ENCODE data around the gene OR10AG1. TPM values are rescaled to one million over a fixed set of nuclear protein-coding genes. Genes with fewer than 3 reads are reported as not detected.

The OR10AG1 gene
- total and polyA plus RNA-seq, 2 of the 8 experiments (the other 6 are each of a cell fraction or from before 2014, with no cell fraction given) = not detected

GRCh38 chr11:55970935-55971334 lies 1.2 kb upstream of the OR10AG1 start:
- Histone ChIP-seq H3K14ac (ENCODE audit: insufficient read length) (no peak overlapping the region), H2AFZ (ENCODE audit: low read length) (no peak overlapping the region), H3K23ac (ENCODE audit: insufficient read length) (no peak overlapping the region), H3K9ac (replicated peaks in 1 of 4; ENCODE audit: extremely low read depth in 1 of 4, low read depth in 3 of 4, low read length in 3 of 4) (no peak overlapping the region), H2BK12ac (ENCODE audit: low read depth, low read length) (no peak overlapping the region), H2BK5ac (ENCODE audit: low read depth, low read length) (no peak overlapping the region), H2AK5ac (ENCODE audit: low read depth, low read length) (no peak overlapping the region), H3K9me3 (ENCODE audit: insufficient read depth in 2 of 2, low read depth in 1 of 2, low read length in 1 of 2) (no peaks in the 10 kb centered on the region), H3K27ac (ENCODE audit: low read depth, low read length) (no peak overlapping the region), H3K18ac (ENCODE audit: extremely low read depth, low read length) (no peak overlapping the region), H3K79me1 (ENCODE audit: low read depth, low read length) (no peaks in the 10 kb centered on the region), H3K56ac (replicated peaks; ENCODE audit: insufficient read length, low read depth, low read length) (no peak overlapping the region), H3K4me3 (ENCODE audit: extremely low read depth in 1 of 4, insufficient read depth in 2 of 4, low read depth in 3 of 4, low read length in 4 of 4) (no peak overlapping the region), H3K4me2 (ENCODE audit: insufficient read depth in 1 of 2, low read depth in 2 of 2, low read length in 2 of 2) (no peak overlapping the region), H3K4ac (replicated peaks; ENCODE audit: insufficient read length, low read depth, low read length) (no peak overlapping the region), H3K23me2 (ENCODE audit: low read depth, low read length) (no peaks in the 10 kb centered on the region), H2BK20ac (ENCODE audit: low read length) (no peak overlapping the region), H4K8ac (ENCODE audit: extremely low read depth, insufficient read depth, low read length) (no peak overlapping the region; the same call in 1 of the 2 replicates), H3K36me3 (ENCODE audit: control insufficient read depth in 2 of 4, insufficient read depth in 4 of 4, low read length in 3 of 4) (no peaks in the 10 kb centered on the region), H3K79me2 (ENCODE audit: control insufficient read depth in 1 of 2, insufficient read depth in 2 of 2, low read length in 2 of 2) (no peaks in the 10 kb centered on the region), H4K91ac (replicated peaks; ENCODE audit: insufficient read length, low read length) (no peak overlapping the region), H3K4me1 (replicated peaks in 1 of 4; ENCODE audit: control insufficient read depth in 3 of 4, insufficient read depth in 4 of 4, low read length in 3 of 4) (no peaks in the 10 kb centered on the region; a peak in 1 of 7 replicates), H3K27me3 (replicated peaks in 1 of 4; ENCODE audit: control insufficient read depth in 3 of 4, extremely low read depth in 1 of 4, insufficient read depth in 3 of 4, low read length in 3 of 4) (no peaks in the 10 kb centered on the region), H4K5ac (ENCODE audit: insufficient read length, low read depth, low read length) (no peak overlapping the region), H2BK15ac (ENCODE audit: low read length) (no peak overlapping the region), H4K20me1 (replicated peaks in 1 of 2; ENCODE audit: control insufficient read depth in 1 of 2, insufficient read depth in 2 of 2, low read length in 2 of 2) (no peaks in the 10 kb centered on the region), H2BK120ac (replicated peaks; ENCODE audit: low read depth, low read length) (no peak overlapping the region)
- FAIRE-seq (no peak), DNase-seq (ENCODE audit: low read depth in 1 of 2, low spot score in 2 of 2) (no peak)
- 95% methylated on average over 3 of the region's 3 CpGs; no CpG with 5 or more reads in 1 of the 2 experiments for WGBS, 2 experiments (ENCODE audit: extremely low coverage in 1 of 2, insufficient coverage in 1 of 2, insufficient read length in 1 of 2, insufficient replicate concordance in 2 of 2, low coverage in 1 of 2, low lambda C conversion rate in 2 of 2, missing lambda C conversion rate in 1 of 2)
- ChIA-PET POLR2A (ENCODE audit: partially characterized antibody) (no interaction called here), CTCF (ENCODE audit: partially characterized antibody) (no interaction called here)
- TF ChIP-seq POLR2AphosphoS5 (IDR thresholded peaks at IDR 0.05; ENCODE audit: low read depth, low read length) (no peak), HDAC2 (IDR thresholded peaks at IDR 0.05; ENCODE audit: borderline replicate concordance in 1 of 2, low read depth in 2 of 2, low read length in 2 of 2) (no peak), POU5F1 (IDR thresholded peaks at IDR 0.05; ENCODE audit: low read depth, low read length) (no peak), SP4 (IDR thresholded peaks at IDR 0.05; ENCODE audit: low read length) (no peak), CBX8 (IDR thresholded peaks at IDR 0.05; ENCODE audit: borderline replicate concordance, low read depth, low read length) (no peak), CHD1 (IDR thresholded peaks at IDR 0.05; ENCODE audit: low read depth, low read length) (no peak), TAF7 (optimal IDR thresholded peaks at IDR 0.05; ENCODE audit: borderline replicate concordance, low read depth, low read length) (no peak), EP300 (IDR thresholded peaks at IDR 0.05; ENCODE audit: borderline replicate concordance in 1 of 2, low read depth in 2 of 2, low read length in 2 of 2) (no peak), MAFK (IDR thresholded peaks at IDR 0.05; ENCODE audit: low read depth, low read length) (no peak), ZNF274 (IDR thresholded peaks at IDR 0.05; ENCODE audit: borderline replicate concordance, extremely low read depth, low read length) (no peak), RNF2 (IDR thresholded peaks at IDR 0.05; ENCODE audit: borderline replicate concordance, low read depth, low read length, missing control alignments, poor library complexity, severe bottlenecking) (no peak), POLR2A (IDR thresholded peaks at IDR 0.05; ENCODE audit: control extremely low read depth in 1 of 2, low read depth in 2 of 2, low read length in 2 of 2) (no peak), EGR1 (IDR thresholded peaks at IDR 0.05; ENCODE audit: borderline replicate concordance, low read depth, low read length) (no peak), RAD21 (IDR thresholded peaks at IDR 0.05 in 1 of 2, conservative IDR thresholded peaks at IDR 0.05 in 1 of 2; ENCODE audit: low read depth in 2 of 2, low read length in 2 of 2) (no peak)

Data from H1 (cell line).